GM12801 (cell line): ENCODE data around the gene LRFN2.

ENCODE experiments used
- TF ChIP-seq, protein P1 (sequence below): IDR thresholded peaks from one replicate; pipeline ENCODE4 v1.5.1; 2011; ENCODE audit warnings: control low read depth; ENCODE audit not compliant: insufficient read length; ENCODE audit errors: extremely low read depth

Gene LRFN2

DNA sequence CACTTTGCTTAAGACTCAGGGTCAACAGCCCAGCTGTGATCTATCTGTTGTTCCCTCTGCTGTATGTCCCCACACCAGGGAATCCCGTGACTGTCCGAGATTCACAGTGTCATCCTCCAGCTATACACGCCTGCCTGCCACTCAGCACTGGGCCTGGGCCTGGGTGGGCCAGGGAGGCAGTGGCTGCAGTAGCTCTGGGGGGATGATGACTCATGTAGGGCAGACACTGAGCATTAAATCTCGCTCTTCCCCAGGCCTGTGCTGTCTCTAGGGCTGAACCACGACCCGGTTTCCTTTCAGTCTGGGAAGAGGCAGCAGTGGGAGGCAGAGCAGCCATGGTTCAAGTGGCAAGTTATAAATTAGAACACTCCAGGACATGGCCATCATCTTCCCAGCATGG is 173.9 kb downstream of the LRFN2 start:
- TF ChIP-seq, protein P1, sequence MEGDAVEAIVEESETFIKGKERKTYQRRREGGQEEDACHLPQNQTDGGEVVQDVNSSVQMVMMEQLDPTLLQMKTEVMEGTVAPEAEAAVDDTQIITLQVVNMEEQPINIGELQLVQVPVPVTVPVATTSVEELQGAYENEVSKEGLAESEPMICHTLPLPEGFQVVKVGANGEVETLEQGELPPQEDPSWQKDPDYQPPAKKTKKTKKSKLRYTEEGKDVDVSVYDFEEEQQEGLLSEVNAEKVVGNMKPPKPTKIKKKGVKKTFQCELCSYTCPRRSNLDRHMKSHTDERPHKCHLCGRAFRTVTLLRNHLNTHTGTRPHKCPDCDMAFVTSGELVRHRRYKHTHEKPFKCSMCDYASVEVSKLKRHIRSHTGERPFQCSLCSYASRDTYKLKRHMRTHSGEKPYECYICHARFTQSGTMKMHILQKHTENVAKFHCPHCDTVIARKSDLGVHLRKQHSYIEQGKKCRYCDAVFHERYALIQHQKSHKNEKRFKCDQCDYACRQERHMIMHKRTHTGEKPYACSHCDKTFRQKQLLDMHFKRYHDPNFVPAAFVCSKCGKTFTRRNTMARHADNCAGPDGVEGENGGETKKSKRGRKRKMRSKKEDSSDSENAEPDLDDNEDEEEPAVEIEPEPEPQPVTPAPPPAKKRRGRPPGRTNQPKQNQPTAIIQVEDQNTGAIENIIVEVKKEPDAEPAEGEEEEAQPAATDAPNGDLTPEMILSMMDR: no peak

DNA sequence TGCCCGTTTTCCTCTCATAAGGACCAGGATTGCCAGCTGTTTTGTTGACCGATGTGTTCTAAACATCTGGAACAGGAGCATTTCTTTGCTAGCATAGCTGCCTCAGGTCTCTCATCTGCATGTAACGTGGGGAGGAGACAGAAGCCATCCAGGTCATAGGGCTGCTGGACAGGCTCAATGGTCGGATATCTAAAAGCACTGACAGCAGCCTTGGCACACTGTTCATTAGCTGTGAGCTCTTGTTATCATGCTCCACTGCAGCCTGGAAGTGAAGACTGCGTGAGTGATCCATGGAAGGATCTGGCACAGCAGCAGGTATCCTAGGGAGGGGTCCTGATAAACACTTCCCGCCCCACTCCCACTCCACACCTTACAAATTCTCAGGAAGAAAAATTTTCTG is 175.3 kb downstream of the LRFN2 start:
- TF ChIP-seq, protein P1: no peak

DNA sequence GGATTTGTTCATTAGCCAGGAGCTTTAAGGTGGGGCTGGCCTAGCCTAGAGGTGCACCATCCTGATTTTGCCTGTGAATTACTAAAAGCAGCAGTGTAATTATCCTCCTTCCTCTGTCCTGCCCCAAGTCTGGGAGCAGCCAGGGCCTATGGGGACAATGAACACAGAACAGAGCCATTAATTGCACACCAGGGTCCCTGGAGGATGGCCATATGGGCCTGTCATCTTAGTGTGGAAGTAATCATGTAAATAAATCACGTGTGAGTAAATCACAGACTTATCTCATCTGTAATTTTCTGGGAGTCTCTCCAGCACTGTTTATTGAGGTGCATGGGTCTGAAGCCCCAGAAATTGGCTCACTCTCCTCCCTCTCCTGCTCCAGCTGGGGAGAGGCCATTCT is 176.3 kb downstream of the LRFN2 start:
- TF ChIP-seq, protein P1: no peak

DNA sequence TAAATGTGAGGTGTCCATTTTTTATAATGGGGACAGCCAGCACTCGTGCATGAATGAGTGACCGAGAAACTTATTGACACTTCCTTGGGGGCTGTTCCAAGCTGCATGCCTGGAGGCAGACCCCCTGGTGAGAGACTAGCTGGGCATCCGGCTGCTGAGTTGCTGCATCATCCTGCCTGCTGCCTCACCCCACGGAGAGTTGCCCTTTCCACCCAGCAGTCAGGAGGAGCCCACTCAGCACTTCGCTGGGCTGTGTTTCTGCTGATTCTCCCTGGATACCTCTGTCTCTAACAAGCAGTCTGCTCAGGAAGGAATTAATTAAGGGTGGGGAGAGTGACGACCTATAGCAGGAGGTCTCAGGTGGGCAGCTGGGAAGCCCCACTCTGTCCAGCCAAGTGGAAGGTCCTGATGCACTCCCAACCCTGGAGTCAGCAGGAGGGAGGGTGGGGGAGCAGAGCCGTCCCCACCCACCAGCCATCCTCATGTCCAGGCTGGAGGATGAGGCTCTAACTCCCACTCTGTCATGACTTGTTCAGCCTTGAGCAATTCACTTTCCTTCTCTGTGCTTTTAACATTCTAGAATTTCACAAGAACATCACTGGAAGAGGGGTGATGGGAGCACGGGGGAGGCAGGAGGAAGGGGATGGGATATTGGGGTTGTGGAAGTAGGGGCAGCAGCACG is 177.3 kb downstream of the LRFN2 start:
- TF ChIP-seq, protein P1: no peak

DNA sequence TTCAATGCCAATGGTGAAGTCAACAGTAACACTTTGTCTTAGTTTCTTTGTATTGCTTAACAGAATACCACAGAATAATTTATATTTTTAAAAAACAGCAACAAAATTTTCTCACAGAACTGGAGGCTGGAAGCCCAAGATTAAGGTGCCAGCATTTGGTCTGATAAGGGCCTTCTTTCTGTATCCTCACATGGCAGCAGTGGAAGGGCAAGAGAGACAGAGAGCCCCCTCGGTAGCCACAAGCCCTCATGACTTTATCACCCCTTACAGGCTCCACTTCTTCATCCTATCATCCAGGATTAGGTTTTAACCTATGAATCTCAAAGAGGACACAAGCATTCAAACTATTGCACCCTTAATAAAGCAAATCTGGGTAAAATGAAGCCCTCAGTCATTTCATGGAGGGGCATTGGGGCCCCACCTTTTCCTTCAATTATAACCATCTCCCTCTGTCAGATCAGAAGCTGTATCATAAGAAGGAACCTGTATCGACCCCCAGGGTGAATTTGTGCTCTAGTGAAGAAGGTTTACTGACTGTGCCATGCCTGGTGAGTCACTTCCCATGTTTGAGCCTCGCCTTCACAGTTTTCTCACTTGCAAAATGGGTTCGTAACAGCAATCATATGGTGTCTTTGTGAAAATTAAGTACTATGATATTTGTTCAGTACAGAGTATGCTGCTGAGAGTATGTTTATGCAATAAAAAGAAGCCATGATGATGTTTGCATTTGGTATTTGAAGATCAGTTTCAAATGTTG is 178.2 kb downstream of the LRFN2 start:
- TF ChIP-seq, protein P1: no peak

DNA sequence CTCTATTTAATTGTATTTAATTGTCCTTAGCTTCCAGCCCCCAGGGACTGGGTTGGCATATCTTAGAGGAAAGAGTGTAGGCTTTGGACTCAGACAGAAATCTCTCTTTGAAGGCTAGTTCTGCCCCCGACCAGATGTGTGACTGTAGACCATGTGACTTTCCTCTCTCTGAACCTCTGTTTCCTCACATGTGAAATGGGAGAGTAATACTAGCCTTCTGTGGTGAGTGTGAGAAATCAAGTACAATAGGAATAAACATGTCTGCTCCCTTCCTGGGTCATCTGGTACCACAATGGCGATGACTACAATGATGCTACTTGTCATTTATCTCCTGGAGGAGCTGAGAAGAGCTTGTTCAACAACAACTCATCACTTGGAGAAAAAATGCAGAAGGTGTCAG is 179.9 kb downstream of the LRFN2 start:
- TF ChIP-seq, protein P1: no peak

DNA sequence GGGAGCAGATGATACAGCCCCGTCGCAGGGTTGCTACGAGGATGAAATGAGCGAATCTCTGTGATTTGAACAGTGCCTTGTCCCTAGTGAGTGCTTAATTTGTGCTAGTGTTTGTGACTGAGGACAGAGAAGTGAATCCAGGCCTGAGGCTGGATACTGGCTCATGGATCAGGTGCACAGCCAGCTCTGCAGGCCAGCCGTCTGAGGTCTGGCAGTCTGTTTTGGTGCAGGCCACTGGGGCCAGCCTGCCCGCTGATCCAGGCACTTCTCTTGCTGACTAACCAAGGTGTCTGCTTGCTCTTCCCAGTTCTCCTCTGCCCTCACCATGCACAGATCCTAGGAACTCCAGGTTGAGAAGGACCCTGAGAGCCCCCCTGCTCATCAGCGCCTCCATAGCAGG is 181.0 kb downstream of the LRFN2 start:
- TF ChIP-seq, protein P1: no peak
